Stimulated activated CD4-positive, alpha-beta T cell treated with anti-CD3 and anti-CD28 coated beads, Interleukin-2, amount 100 ng/mL, for 4 hours (primary cell): ENCODE measurements around the gene CNMD.

ENCODE experiments used
- DNase-seq: peaks from one replicate; pipeline ENCODE4 v3.0.0-alpha.2; 2020; ENCODE audit warnings: low read depth

The CNMD gene

DNA sequence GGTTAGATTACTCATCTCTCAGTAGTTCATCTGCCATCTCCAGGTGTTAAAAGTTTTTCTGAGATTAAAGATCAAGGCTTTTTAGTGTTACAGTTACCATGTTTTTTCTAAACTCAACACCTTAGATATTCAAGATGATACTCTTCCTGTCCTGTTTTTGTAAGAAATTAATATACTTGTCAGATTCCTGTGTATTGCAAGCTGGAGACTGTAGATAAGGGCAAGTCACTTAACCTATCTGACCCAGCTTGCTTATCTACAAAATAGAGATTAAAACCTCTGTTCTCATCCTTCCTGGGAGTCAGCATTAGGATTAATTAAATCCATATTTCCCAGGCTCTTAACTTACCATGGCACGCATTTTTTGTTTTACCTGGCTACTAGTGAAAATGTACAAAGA lies 61.8 kb downstream of the CNMD start:
- no peak for DNase-seq

DNA sequence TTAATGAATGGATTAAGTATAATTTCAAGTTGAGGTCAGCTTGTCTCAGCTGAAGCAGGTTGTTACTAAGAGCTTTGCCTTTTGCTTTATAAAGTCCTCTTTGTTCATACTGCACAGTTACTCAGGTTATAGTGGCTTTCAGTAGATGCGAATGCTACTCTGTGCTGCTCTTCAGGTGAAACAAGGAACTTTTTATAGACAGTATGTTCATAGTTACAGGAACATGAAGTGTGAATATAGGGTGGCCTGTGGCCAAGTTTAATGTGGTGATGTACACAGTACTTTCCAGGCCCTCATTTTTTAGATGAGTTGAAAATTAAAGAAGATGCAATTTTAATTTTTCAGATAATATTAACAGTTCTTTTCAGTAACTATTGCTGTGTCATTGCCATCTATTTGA lies 66.2 kb downstream of the CNMD start:
- DNase-seq = no peak

DNA sequence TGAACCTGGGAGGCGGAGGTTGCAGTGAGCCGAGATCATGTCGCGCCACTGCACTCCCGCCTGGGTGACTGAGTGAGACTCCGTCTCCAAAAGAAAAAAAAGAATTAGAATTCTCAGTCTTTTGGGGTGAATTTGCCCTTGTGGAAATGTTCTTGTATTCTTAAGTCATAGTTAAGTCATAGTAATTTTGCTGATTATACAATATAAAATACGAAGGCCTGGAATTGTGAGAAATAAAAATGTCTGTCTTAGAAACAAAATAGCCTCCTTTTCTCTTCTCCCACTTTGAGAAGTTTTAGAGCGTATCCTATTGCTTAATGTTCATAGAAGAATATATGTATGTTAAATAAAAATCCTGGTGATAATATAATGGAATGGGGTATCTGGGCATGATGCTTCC lies 68.9 kb downstream of the CNMD start:
- no peak for DNase-seq

DNA sequence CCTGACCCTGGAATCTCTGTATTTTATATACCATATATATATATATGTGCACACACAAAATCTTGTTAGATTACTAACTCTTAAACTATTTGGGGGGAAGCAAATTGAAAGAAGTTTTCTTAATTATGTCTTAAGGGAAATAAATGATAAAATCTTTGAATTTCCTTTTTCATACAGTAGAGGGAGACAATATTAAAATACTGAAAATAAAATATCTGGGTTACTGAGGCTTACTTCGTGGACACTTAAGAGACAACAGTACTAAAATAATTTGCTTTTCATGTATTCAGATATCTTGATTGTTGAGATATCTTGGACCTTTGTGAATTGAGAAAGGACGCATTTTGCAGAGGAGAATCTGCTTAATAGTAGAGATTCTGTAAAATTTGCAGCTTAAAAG lies 69.9 kb downstream of the CNMD start:
- no peak for DNase-seq

DNA sequence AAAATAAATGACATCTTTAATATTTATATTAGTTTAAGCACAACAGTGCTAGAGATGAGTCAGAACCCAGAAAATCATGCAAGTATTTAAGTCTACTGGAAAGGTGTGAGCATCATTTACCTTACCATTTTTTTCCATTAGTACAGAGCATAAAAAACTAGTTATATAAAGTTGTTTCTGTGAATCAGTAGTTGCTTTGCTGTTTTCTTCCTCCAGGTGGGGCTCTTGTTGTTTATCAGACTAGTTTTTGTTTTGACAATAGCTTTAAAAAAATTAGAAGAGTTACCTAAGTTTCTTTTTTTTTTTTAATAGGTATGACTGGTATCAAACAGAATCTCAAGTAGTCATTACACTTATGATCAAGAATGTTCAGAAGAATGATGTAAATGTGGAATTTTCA lies 74.3 kb downstream of the CNMD start:
- no peak for DNase-seq

DNA sequence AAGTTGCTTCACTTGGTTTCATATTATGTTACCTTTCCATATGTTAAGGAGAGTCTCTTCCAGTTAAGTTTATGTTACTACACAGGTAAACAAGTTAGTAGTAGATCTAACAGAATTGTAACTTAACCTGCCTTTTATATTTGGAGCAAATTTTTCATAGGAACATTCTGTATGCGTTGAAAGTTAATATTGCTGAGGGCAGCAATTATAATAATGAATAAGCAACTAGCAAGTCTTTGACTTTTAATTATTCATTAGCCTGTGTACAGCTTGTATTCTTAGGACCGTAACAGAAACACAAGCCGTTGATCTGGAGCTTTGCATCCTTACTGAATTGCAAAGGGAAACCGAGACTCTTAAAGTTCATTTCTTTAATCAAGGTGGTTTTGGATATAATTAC lies 75.3 kb downstream of the CNMD start:
- DNase-seq = no peak

DNA sequence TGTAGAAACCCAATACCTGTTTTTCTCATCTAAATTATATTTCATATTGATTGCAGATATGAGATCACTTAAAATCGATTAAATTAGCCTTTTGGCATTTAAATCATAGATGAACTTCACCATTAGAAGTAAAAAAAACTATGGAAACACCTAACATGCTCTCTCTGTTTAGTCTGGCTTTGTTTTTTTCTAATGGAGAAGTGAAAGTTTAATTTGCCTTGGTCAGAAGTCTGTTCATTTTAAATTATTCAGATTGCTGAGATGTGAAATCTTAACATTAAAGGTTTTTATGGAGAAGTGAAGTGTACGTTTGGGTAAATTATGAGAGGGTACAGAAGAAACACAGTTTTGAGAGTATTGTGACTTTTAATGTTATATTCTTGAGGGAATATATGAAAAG lies 80.3 kb downstream of the CNMD start:
- no peak for DNase-seq
